LHCN-M2 (cell line): ENCODE results near the gene KCNH6. TPM values are rescaled to one million over a fixed set of nuclear protein-coding genes. Genes with fewer than 3 reads are reported as not detected.

ENCODE experiments used
- total RNA-seq: library from RNA; depleted of rRNA; stranded (reverse); fragments of >200 nt; gene quantifications from 2 replicates; pipeline ENCODE4 v1.2.3, GENCODE V29; 2014; rRNA removed

KCNH6 gene
- total RNA-seq, 1 experiment from 2014 or later, result not detected

Other genes starting within 250 kb of the KCNH6 start
- gene CYB561, start 77.1 kb upstream of the KCNH6 start, total RNA-seq, result 3.8 and 6.7 TPM in 2 replicates
- gene ACE, start 46.3 kb upstream of the KCNH6 start, total RNA-seq, result 0.63 TPM in 1 of 2 replicates, not detected in the other
- gene DCAF7, start 27.1 kb downstream of the KCNH6 start, total RNA-seq, result 33.7 and 41.0 TPM in 2 replicates
- 18.3 and 18.6 TPM in 2 replicates for gene TACO1, start 77.5 kb downstream of the KCNH6 start, total RNA-seq
- 31.5 TPM in 2 replicates for gene MAP3K3, start 99.1 kb downstream of the KCNH6 start, total RNA-seq
- 10.5 and 11.7 TPM in 2 replicates for gene LIMD2, start 176.8 kb downstream of the KCNH6 start, total RNA-seq
- gene STRADA, start 218.4 kb downstream of the KCNH6 start, total RNA-seq, result 21.6 and 21.7 TPM in 2 replicates